Choroid plexus epithelial cell (primary cell): ENCODE data around the gene PAQR5.

ENCODE experiments used
- DNase-seq: peaks from one replicate; pipeline ENCODE4 v3.0.0-alpha.2; 2010; ENCODE audit warnings: low read depth
- H3K4me3 ChIP-seq: 2 replicates; pipeline ENCODE4 v1.5.1; 2011; ENCODE audit warnings: low read depth, mild to moderate bottlenecking, control low read depth, low read length, moderate library complexity
- CTCF ChIP-seq: conservative IDR thresholded peaks from 2 replicates; pipeline ENCODE4 v1.5.1; 2011; ENCODE audit warnings: low read depth, mild to moderate bottlenecking, control low read depth, inconsistent platforms, low read length, moderate library complexity

Gene PAQR5

DNA sequence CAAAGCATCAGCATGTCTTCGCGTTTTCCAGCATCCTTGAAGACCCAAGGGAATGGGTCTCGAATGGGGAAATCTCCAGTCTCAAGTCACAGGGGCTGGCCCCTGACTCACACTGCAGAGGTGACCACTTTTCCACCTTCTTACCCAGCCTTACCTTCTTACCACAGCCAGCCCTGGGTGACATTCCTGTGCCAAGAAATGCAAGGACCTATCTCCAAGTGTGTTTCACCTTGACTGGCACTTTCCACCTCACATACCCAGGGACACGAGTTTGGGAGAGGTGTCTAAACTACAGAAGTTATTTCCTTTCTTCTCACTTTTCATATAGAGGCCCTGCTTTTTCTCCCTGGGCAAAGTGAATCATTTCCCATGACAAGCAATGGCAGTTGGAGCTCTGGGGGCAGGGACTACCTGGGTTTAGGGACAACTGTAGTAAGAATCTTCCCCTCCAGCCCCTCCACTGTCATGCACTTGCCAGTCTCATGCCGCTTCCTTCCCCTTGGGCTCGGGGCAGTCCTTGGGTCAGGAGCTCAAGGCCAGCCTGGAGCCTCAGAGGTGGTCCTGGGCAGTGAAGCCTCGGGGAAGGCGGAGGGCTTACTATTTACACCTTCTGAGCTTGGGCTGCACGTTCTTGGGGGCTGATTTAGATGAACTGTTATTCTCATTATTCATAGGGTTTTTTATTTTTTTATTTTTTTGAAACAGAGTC, 16.8 kb downstream of the PAQR5 start:
- no peak for TF ChIP-seq CTCF
- H3K4me3 ChIP-seq: no peak overlapping the region
- no peak for DNase-seq

DNA sequence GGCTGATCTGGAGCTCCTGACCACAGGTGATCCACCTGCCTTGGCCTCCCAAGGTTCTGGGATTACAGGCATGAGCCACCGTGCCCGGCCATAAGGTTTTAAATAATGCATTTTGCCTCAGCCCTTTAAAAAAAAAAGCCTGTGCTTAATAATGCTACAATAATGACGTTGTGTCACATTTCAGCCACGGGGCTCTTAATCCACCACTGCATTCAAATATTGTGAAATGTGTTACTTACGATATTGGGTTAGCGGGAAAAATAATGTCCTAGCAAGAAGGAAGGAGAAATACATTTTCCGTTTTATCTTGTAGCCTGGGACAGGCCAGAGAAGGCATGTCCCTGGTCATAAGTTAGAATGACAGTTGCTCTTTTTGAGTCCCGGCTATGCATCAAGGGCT, 17.6 kb downstream of the PAQR5 start:
- no peak for TF ChIP-seq CTCF
- H3K4me3 ChIP-seq: no peak overlapping the region
- DNase-seq: no peak

- no peak overlapping the region for H3K4me3 ChIP-seq
- no peak for DNase-seq
- no peak for TF ChIP-seq CTCF
Observed at GRCh38 chr15:69317392-69317841, 18.7 kb downstream of the PAQR5 start.

GRCh38 chr15:69318033-69318432, 19.3 kb downstream of the PAQR5 start:
- TF ChIP-seq CTCF: no peak
- DNase-seq: no peak
- no peak overlapping the region for H3K4me3 ChIP-seq

DNA sequence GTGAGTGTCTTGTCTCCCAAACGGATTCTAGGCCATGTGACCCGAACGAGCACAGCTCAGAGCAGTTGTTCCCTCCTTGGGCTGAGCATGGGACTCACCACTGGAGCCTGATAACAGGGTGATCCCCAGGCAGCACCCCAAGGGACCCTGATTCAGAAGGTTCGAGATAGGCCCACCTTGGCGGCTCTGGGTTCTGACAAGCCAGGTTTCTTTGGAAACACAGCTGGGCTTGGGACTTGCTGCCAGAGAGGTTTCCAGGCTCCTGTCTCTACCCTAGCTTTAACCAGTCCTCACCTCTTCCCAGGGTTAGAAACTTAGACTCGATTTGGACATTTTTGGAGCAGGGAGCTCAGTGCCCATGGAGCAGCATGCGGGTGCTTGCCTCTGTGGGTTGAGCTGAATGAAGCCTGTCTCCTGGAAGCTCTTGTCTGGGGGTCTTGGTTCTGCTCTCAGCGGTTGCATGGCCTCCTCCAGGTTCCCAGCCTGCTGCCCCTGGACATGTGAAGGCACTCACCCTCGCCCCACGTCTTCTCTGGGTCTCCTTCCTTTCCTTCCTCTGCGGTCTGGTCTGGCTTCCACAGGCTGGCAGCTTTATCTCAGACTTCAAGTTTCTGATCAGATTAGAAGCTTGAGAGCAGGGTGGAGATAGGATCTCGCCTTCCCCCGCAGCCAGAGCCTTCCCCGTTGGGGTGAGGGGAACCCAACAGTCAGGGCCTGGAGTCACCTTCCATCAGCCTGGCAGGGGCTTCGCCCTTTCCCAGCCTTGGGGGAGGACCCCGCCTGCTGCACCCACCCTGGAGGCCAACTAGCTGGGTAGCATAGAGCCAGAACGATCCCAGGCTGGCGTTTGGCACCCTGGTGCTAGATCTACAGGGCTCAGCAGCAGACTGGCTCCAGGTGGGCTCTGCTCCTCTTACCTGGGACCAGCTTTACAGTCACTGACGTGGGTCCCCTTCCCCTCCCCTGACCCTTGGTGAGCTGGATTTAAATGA, 21.0 kb downstream of the PAQR5 start:
- H3K4me3 ChIP-seq: no peak overlapping the region
- no peak for TF ChIP-seq CTCF
- DNase-seq: no peak

DNA sequence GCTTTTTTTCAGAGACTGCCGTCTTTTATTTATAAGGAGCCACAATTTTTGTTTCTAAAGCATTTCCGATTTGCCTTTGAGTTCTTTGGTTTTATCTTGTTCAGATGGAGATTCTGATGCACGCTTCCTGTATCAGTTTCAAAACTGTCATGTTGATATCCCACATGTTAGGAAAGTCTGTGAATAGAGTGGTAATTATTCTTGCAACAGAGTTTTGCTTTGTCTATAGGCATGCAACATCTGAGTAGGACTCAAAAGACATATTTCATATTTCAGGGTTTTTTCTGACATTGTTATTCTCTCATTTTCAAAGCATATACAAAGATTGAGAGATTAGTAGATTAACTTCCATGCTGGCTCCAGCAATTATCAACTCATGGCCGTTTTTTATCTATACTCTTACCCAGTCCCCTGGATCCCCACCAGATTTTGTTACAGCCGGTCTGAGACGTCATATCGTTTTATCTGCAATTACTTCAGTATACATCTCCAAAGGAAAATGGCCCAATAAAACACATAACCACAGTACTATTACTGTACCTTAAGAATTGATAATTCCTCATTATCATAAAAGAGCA, 22.4 kb downstream of the PAQR5 start:
- no peak for TF ChIP-seq CTCF
- DNase-seq: peak; percentile 68
- no peak overlapping the region for H3K4me3 ChIP-seq
